T follicular helper cell (primary cell): ENCODE data around the gene F10.
"Not testable (repeated sequence)": the region's sequence is repeated elsewhere in the genome, so short reads cannot be mapped to it uniquely, and the experiment has no call there.

Experiments used
- DNase-seq: peaks from one replicate; pipeline ENCODE4 v3.0.0-alpha.2; 2020; ENCODE audit warnings: low read depth

Gene F10

GRCh38 chr13:113151745-113152690 is 29.4 kb downstream of the F10 start:
- DNase-seq = no peak

DNA sequence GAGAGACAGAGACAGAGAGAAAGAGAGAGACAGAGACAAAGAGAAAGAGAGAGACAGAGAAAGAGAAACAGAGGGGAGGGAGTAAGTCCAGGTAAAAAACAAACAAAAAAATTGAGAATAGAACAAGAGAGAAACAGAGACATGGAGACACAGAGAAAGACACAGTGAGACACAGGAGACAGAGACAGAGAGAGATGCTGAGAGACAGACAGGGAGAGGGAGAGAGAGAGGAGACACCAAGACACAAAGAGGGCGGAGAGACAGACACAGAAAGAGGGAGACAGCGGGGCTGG is 30.0 kb downstream of the F10 start:
- DNase-seq = no peak

DNA sequence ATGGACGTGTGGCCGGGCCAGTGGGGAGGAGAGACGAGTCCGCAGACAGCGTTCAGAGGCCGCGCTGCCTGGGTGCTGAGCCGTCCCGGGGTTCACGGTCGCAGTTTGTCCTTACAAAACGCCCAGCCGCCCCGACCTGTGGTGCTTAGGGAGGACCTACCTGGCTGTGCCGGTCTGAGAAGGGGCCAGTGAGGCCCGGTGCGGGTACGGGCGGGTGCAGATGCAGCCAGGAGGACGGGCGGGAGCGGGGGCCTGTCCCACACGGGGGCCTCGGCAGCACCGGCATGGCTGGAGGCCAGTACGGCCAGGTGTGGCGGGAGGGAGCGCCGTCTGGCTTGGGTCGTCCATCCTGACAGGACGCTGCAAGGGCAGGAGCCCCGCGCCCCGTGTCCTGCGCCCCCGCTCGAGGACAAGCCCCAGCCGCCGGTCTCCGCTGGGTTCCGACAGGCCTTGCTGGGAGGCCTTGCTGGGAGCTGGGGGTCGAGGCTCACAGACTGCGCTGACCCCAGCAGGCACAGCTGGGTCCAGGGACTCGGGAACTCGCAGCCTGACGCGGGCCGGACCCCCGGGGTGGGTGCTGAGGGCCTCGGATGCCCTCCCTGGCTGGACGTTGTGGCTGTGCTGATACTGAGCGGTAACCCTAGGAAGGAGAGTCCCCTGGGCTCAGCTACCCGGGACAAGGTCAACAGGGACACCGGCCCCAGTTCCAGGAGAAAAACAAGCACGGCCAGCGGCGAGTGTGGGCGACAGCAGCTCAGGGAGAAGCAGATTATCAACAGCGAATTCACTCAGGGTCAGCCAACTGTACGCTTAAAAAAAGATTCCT is 30.6 kb downstream of the F10 start:
- DNase-seq = no peak

DNA sequence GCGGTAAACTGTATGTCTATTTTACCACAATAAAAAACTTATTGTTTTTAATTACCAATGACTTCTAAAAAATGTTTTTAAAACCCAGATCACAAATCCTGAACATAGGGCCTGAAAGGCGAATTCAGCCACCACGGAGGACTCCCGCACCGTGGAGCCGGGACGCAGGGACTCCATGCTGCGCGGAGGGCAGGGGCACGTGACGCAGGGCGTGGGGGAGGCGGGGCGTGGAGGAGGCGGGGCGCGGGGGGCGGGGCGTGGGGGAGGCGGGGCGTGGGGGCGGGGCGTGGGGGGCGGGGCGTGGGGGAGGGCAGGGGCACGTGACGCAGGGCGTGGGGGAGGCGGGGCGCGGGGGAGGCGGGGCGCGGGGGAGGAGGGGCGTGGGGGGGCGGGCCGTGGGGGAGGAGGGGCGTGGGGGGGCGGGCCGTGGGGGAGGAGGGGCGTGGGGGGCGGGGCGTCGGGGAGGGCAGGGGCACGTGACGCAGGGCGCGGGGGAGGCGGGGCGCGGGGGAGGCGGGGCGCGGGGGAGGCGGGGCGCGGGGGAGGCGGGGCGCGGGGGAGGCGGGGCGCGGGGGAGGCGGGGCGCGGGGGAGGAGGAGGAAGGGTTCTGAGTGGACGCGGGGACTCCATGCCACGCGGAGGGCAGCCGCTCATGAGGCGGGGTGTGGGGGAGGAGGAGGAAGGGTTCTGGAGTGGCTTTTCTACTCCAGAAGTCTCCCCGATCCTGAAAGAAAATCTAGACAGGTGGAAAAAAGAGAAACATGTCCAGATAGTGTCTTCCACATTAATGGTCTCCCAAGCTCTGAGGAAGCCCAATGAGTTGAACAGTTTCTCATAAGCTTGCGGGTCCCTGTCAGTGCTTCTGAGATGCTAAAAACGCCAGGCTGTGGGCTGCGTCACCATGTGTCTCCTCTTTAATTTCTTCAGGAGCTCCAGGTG is 31.5 kb downstream of the F10 start:
- DNase-seq = peak; percentile 72

DNA sequence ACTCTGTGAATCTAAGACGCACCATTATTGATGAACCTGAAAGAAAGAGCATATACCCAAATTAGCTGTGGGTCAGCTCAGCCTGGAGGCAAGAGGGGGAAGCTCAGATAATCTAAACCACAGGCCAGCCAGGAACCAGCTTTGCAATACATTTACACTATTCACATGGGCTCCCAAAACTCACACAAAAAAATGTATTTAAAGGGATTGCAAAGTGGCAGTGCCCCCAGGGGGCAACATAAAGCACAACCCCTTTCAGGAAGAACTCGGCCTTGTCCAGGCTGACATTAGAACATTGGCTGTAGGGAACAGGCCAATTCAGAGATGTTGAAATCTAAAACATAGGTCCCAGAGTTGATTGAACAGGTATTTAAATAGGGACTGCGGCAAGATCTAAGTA is 32.6 kb downstream of the F10 start:
- no peak for DNase-seq

DNA sequence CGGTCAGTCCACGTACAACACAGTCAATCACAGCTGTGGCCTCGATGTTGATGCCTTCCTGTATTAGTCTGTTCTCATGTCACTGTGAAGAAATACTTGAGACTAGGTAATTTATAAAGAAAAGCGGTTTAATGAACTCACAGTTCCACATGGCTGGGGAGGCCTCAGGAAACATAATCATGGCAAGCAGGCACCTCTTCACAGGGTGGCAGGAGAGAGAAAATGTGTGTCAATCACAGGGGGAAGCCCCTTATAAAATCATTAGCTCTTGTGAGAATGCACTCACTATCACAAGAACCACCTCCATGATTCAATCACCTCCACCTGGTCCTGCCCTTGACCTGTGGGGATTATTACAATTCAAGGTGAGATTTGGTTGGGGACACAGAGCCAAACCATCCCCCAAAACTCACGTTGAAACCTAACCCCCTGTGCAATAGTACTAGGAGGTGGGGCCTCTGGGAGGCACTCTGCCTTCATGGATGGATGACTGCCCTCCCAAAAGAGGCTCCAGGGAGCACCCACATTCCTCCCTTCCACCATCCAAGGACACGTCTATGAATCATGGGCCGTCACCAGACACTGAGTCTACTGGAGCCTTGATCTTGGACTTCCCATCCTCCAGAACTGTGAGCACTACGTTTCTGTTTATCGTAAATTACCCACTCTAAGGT is 33.5 kb downstream of the F10 start:
- no peak for DNase-seq

DNA sequence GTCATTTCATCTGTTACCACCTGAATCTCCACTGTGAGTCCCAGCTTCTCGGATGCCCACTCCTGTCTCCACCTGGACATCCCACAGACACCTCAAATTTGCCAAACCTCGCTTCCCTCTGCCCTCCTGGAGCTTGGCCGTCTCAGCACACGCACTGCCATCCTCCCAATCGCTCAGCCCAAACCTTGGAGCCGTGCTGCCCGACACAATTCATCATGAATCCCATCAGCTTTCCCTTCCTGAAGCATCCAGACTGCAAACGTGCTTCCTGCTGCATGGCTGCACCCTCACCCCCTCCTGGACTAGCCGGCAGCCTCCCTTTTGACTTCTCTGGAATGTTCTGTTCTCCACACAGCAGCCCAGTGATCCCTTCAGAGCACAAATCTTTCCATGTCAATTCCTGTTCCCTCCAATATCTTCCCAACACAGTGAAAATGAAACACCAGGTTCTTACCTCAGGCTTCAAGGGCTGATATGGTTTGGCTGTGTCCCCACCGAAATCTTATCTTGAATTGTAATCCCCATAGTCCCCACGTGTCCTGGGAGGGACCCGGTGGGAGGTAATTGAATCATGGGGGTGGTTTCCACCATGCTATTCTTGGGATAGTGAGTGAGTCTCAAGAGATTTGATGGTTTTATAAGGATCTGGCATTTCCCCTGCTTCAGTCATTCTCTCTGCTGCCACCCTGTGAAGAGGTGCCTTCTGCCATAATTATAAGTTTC is 34.8 kb downstream of the F10 start:
- no peak for DNase-seq

DNA sequence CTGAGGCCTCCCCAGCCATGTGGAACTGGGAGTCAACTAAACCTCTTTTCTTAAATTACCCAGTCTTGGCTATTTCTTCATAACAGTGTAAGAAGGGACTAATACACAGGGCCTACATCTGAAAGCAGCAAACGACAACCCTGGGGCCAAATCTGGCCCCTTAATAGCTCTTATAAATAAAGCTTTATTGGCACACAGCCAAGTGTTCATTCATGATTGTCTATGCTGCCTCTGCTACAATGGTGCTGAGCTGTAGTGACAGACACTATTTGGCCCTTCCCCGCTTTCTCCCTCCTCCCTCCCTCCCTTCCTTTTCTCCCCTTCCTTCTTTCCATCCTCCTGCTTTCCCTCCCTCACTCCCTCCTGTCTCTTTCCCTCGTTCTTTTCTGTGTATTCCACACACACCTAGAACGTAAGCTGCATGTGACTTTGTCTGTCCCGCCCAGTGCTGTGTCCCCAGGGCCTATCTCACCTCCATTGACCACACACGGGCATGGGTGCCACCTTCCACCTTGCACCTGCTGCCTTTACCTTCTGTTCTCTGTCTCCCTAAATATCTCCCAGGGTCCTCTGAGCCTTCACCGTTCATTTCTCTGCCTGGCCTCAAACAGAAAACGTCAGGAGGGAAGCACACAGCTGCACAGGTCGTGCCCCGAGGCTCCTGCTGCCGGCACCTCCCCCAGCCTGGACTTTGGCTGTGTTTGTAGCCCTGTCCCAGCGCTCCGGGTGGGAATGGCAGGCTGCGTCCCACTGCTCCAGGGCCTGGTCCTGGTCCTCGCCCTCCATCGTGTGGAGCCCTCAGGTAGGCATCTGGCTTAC is 35.5 kb downstream of the F10 start, which contains the start of gene PROZ:
Gene PROZ, plus strand, starts transcription at position 720 of the 819 bp plus-strand sequence. Its CDS starts 13 bp downstream, at position 733.
- no peak for DNase-seq

DNA sequence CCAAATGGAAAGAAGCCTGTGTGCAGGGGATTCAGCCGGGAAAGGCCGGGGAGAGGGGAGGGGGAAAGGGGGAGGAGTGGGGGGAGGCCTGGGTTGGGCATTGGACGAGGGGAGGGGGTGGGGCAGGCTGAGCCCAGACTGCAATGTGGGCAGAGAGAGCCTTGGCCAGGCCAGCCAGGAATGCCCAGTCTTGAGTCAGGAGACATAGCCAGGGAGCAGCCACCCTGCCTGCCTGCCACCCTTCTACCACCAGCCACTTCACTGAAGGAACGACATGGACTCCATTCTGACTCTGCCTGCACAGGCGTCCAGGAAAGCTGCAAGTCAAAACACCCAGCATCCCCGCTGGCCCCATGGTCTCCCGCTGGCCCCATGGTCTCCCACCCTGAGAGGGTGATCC is 36.3 kb downstream of the F10 start:
- DNase-seq = no peak

DNA sequence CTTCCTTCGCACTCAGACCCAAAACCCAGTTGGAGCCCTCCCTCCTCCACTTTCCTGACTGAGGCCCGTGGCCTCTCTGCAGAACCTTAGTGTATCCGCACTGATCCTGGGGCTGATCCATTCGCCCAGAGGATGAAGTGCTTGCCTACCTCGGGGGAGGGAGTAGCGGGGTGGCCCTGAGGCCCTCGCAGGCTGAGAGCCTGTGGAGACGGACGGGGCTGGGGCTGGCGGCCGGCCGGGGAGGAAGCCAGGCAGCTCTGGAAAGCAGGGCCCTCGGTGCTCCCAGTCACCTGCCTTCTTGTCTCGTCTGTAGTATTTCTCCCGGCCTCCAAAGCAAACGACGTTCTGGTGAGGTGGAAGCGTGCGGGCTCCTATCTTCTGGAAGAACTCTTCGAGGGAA is 37.1 kb downstream of the F10 start:
- DNase-seq = no peak

DNA sequence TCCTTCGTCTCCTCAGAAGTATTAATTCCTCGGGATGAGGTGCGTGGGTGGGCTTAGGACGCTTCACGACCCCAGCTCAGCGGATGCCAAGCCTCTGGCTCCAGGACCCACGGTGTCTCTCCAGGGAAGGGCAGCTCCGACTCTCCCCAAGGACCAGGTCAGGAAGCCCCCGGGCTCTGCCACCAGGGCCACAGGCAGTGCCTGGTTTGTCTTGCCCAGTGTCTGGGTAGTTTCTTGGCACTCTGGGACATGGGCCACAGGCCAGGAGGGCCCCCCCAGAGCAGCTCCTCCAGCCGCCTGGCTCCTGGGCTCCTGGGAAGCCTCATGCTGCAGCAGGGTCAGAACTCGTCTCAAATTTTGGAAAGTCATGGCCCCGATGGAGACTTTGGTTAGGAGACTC is 38.4 kb downstream of the F10 start:
- no peak for DNase-seq

- DNase-seq = no peak
Observed at GRCh38 chr13:113161433-113161832, 38.8 kb downstream of the F10 start.

DNA sequence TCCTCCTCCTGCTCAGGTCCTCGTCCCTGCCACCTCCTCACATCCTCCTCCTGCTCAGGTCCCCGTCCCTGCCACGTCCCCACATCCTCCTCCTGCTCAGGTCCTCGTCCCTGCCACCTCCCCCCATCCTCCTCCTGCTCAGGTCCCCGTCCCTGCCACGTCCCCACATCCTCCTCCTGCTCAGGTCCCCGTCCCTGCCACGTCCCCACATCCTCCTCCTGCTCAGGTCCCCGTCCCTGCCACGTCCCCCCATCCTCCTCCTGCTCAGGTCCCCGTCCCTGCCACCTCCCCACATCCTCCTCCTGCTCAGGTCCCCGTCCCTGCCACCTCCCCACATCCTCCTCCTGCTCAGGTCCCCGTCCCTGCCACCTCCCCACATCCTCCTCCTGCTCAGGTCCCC is 39.4 kb downstream of the F10 start:
- not testable (repeated sequence) for DNase-seq

DNA sequence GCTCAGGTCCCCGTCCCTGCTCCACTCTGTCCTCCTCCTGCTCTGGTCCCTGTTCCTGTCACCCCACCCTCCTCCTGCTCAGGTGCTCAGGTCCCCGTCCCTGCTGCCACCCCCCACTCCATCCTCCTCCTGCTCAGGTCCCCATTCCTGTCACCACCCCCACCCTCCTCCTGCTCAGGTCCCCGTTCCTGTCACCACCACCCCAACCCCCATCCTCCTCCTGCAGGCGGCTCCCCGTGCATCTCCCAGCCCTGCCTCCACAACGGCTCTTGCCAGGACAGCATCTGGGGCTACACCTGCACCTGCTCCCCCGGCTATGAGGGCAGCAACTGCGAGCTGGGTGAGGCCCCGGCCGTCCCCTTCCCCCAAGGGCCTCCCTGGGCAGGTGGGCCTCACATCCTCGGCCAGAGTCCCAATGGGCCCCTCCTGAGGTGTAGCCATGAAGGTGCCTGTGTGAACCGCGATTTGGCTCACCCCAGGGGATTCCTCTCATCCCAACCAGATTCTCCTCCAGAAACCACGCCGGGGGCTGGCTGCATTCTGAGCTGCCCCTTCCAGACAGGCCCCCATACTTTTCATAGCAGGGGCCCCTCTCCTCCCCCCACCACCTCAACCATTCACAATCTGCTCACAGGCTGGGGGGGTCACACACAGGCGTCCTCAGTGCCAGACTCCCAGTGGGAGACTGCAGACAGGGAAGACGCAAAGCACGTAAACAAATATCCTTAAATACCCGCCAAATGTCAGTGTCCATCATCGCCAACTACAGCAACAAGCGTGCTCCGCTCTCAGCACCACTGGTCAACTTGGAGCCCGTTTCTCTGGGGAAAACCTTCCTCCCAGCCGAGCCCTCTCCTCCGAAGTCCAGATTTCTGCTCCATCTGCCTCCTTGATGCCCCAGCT is 40.4 kb downstream of the F10 start:
- DNase-seq = no peak

- no peak for DNase-seq
Observed at GRCh38 chr13:113164492-113164891, 41.9 kb downstream of the F10 start.

DNA sequence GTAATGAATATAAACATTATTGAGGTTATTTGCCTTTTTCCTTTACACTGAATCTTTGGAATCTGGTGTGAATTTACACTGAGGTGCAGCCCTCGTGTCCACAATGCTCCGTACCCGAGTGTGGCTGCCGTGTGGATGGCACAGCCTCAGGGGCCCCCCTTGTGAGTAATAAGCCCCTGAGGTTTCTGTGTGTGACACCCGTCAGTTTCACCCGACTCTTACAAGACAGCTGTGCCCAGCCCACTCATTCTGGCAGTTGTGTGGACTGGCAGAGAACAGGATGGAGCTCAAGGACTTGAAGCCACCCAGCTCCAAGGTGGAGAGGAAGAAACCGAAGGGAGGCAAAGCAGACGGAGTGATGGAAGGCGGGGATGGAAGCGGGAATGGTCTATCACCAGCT is 43.7 kb downstream of the F10 start:
- no peak for DNase-seq

DNA sequence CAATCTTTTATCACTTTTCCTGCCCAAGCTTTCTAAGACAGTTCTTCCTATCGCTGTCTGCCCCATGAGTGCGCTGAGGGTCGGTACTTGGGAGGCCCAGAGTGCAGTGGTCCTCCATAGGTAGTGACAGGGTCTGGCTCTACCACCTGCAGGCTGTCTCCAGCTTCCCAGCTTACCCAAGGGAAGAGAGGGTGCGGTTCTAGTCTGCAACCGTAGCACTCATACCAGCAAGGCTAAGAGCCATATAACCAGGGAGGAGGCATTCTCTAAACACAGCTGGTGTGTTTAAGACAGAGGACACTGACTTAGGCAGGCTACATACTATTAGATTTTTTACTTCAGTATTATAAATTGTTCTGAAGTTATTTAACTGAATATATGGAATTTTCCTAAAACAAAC is 44.1 kb downstream of the F10 start:
- DNase-seq = no peak

DNA sequence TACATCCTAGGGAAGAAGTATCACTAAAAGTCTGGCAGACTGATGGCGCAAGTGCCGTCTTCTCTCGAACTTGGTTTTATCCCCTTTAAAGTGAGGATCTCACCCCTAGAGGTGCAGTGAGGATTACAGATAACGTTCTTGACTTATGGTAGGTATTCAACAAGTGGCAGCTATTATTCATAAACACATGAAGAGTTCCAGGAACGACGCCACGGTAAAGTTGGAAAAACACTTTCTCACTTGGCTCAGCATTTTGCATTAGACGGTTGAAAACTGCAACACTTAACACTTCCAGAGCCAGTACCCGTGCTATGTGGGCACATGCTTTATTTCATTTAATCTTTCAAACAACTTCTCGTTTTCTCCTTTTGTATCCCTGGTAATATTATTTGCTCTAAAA is 44.6 kb downstream of the F10 start:
- no peak for DNase-seq

DNA sequence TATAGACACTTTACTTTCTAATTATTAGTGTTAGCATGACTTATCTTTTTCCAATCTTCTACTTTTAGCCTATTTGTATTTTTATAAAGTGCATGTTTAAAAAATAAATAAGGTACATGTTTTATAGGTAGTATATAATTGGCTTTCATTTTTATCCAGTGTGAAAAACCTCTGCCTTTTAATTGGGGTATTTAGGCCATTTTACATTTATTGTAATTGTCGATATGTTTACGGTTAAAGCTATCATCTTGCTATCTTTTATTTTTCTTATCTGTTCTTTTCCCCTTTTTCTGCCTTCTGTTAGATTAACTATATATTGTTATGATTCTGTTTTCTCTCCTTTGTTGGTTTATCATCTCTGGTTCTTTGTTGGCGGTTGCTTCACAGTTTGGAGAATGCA is 45.0 kb downstream of the F10 start:
- no peak for DNase-seq
